ENCODE results near the gene PLAAT1.
A peak's percentile ranks its signal among the peaks of the same experiment; 100 is the strongest.

The PLAAT1 gene

GRCh38 chr3:193270451-193270850, 29.4 kb downstream of the PLAAT1 start:
- Histone ChIP-seq H3K4me3 (no peak overlapping the region; the same call in 1 of the 2 replicates), H3K9ac (ENCODE audit: insufficient read length) (no peak overlapping the region), H3K27ac (no peak overlapping the region), H3K9me3 (ENCODE audit: low read depth, low read length) (no peaks in the 10 kb centered on the region), H3K36me3 (ENCODE audit: insufficient read depth, low read length) (no peaks in the 10 kb centered on the region)
- DNase-seq (ENCODE audit: low read depth, low spot score), result no peak
- TF ChIP-seq POLR2AphosphoS5 (IDR thresholded peaks at IDR 0.05; ENCODE audit: borderline replicate concordance, low read depth, low read length) (no peak), FOXP2 (optimal IDR thresholded peaks at IDR 0.05; ENCODE audit: control extremely low read depth, extremely low read length, insufficient read depth) (no peak), EZH2 (IDR thresholded peaks at IDR 0.05) (no peak)

DNA sequence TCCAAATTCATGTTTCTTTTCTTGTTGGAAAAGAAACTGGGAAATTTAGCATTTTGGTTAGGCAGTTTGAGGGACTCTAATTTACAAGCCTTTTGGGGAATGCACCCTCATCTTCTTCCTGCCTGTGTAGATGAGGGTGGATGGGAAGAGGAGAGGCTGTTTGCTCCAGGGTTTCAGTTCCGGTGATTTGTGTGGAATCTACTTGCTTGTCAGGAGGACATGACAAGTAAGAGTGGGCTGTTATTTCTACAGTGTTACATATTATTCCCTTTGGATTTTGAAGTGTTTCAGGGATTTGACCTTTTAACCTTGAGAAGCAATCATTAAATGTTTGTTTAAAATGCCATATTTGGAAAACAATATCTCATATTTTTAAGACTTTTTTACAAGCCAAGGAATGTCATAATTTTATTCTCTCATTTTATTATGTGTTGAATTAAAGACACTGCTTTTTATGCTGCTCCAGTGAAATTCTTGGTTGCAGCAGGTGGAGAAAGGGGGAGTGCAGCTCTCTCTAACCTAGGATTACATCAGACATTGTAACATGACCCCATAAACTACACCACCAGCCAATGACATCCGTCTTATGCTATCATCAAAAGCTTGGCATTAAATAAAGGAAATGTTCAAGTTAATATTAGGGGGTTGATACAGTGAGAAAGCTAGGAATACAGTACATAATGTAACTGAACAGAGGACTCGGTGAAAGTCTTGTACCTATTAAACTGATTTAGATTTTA, 30.2 kb downstream of the PLAAT1 start:
- peak overlapping the region; percentile 42 for H3K4me3 ChIP-seq

DNA sequence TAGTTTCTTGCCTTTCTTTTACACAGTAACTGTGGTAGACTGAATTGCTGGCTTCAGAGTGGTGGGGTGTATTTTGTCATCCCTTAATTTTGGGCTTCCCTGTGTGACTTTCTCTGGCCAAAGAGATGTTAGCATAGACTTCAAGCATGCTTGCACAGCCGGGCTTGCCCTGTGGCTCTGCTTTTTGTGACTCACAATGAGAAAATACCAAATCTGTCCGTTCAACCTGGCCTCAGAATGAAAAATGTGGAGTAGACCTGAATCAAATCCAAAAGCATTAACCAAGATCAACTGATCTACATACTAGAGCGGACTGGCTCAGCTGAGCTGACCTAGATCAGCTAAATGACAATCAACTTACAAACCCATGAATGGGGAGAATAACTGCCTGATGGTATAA, 51.4 kb downstream of the PLAAT1 start:
- Histone ChIP-seq H3K4me3 (no peak overlapping the region), H3K36me3 (ENCODE audit: insufficient read depth, low read length) (no peaks in the 10 kb centered on the region)
- TF ChIP-seq POLR2AphosphoS5 (IDR thresholded peaks at IDR 0.05; ENCODE audit: borderline replicate concordance, low read depth, low read length) (no peak), EZH2 (IDR thresholded peaks at IDR 0.05) (no peak), FOXP2 (optimal IDR thresholded peaks at IDR 0.05; ENCODE audit: control extremely low read depth, extremely low read length, insufficient read depth) (no peak)

More for the DNA sequence above, 30.2 kb downstream of the PLAAT1 start:
- no peaks in the 10 kb centered on the region for H3K36me3 ChIP-seq (ENCODE audit: insufficient read depth, low read length)
- H3K27ac ChIP-seq, result peak overlapping the region; percentile 76
- TF ChIP-seq POLR2AphosphoS5 (IDR thresholded peaks at IDR 0.05; ENCODE audit: borderline replicate concordance, low read depth, low read length) (no peak), FOXP2 (optimal IDR thresholded peaks at IDR 0.05; ENCODE audit: control extremely low read depth, extremely low read length, insufficient read depth) (no peak), EZH2 (IDR thresholded peaks at IDR 0.05) (no peak)
- H3K9ac ChIP-seq (ENCODE audit: insufficient read length), result no peak overlapping the region
- DNase-seq (ENCODE audit: low read depth, low spot score), result peak; percentile 20
- H3K9me3 ChIP-seq (ENCODE audit: low read depth, low read length), result no peaks in the 10 kb centered on the region

DNA sequence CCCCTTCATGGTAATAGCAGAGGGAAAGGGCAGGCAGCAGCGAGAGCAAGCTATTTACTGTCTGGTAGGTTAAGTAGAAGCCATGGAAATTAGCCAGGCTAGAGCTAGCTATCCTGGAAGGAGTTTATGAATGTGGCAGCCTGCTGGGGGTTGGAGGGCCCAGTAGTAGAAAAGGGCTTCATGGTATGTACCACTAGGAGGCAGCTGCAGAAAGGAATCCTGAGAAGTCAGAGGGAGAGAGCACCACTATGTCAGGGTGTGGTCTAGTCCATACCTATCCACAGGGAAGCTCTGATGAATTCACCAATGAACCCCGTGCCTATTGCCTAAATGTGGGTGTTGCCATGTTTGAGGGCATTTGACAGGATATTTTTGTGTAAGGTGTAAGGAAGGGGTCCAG, 55.0 kb downstream of the PLAAT1 start:
- TF ChIP-seq EZH2 (IDR thresholded peaks at IDR 0.05) (no peak), FOXP2 (optimal IDR thresholded peaks at IDR 0.05; ENCODE audit: control extremely low read depth, extremely low read length, insufficient read depth) (no peak), POLR2AphosphoS5 (IDR thresholded peaks at IDR 0.05; ENCODE audit: borderline replicate concordance, low read depth, low read length) (no peak)
- Histone ChIP-seq H3K27ac (no peak overlapping the region), H3K9me3 (ENCODE audit: low read depth, low read length) (no peaks in the 10 kb centered on the region), H3K9ac (ENCODE audit: insufficient read length) (no peak overlapping the region), H3K36me3 (ENCODE audit: insufficient read depth, low read length) (no peaks in the 10 kb centered on the region), H3K4me3 (no peak overlapping the region)
- no peak for DNase-seq (ENCODE audit: low read depth, low spot score)

More for the DNA sequence above, 51.4 kb downstream of the PLAAT1 start:
- no peaks in the 10 kb centered on the region for H3K9me3 ChIP-seq (ENCODE audit: low read depth, low read length)
- no peak for DNase-seq (ENCODE audit: low read depth, low spot score)
- no peak overlapping the region for H3K9ac ChIP-seq (ENCODE audit: insufficient read length)
- H3K27ac ChIP-seq, result no peak overlapping the region

- TF ChIP-seq EZH2 (IDR thresholded peaks at IDR 0.05) (no peak), FOXP2 (optimal IDR thresholded peaks at IDR 0.05; ENCODE audit: control extremely low read depth, extremely low read length, insufficient read depth) (no peak), POLR2AphosphoS5 (IDR thresholded peaks at IDR 0.05; ENCODE audit: borderline replicate concordance, low read depth, low read length) (no peak)
- no peak for DNase-seq (ENCODE audit: low read depth, low spot score)
- no peak overlapping the region for H3K4me3 ChIP-seq
- H3K36me3 ChIP-seq (ENCODE audit: insufficient read depth, low read length), result no peaks in the 10 kb centered on the region
- H3K9me3 ChIP-seq (ENCODE audit: low read depth, low read length), result no peaks in the 10 kb centered on the region
- H3K27ac ChIP-seq, result no peak overlapping the region
- no peak overlapping the region for H3K9ac ChIP-seq (ENCODE audit: insufficient read length)
These were observed 56.4 kb downstream of the PLAAT1 start for GRCh38 chr3:193297421-193297820.

DNA sequence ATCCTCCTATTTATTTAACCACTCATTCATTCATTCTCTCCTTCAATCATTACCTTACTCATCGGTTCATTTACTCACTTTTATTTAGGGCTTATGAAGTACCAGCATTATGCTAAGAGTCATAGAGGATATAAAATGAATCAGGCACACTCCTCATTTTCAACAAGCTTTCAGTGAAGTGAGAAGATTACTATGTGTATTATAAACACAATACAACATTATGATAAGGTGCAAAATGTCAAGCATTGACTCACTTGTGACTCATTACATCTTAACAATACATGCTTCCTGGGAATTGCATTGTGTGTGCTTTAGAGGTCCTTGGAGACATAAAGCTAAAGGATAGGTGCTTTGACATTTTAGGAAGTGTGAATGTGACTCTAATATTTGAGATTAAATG, 60.4 kb downstream of the PLAAT1 start:
- H3K36me3 ChIP-seq (ENCODE audit: insufficient read depth, low read length), result no peaks in the 10 kb centered on the region
- H3K4me3 ChIP-seq, result no peak overlapping the region
- H3K9ac ChIP-seq (ENCODE audit: insufficient read length), result no peak overlapping the region
- TF ChIP-seq POLR2AphosphoS5 (IDR thresholded peaks at IDR 0.05; ENCODE audit: borderline replicate concordance, low read depth, low read length), result no peak
- TF ChIP-seq EZH2 (IDR thresholded peaks at IDR 0.05), result no peak
- no peak for TF ChIP-seq FOXP2 (optimal IDR thresholded peaks at IDR 0.05; ENCODE audit: control extremely low read depth, extremely low read length, insufficient read depth)
- no peak for DNase-seq (ENCODE audit: low read depth, low spot score)
- no peaks in the 10 kb centered on the region for H3K9me3 ChIP-seq (ENCODE audit: low read depth, low read length)
- H3K27ac ChIP-seq, result no peak overlapping the region

- no peak for DNase-seq (ENCODE audit: low read depth, low spot score)
- H3K36me3 ChIP-seq (ENCODE audit: insufficient read depth, low read length), result no peaks in the 10 kb centered on the region
- TF ChIP-seq EZH2 (IDR thresholded peaks at IDR 0.05) (no peak), POLR2AphosphoS5 (IDR thresholded peaks at IDR 0.05; ENCODE audit: borderline replicate concordance, low read depth, low read length) (no peak), FOXP2 (optimal IDR thresholded peaks at IDR 0.05; ENCODE audit: control extremely low read depth, extremely low read length, insufficient read depth) (no peak)
- H3K9me3 ChIP-seq (ENCODE audit: low read depth, low read length), result no peaks in the 10 kb centered on the region
- no peak overlapping the region for H3K9ac ChIP-seq (ENCODE audit: insufficient read length)
- H3K27ac ChIP-seq, result no peak overlapping the region
- no peak overlapping the region for H3K4me3 ChIP-seq
These were observed 64.3 kb downstream of the PLAAT1 start for GRCh38 chr3:193305356-193305755.

GRCh38 chr3:193310914-193311723, 70.1 kb downstream of the PLAAT1 start:
- Histone ChIP-seq H3K27ac (no peak overlapping the region), H3K9me3 (ENCODE audit: low read depth, low read length) (no peaks in the 10 kb centered on the region), H3K4me3 (no peak overlapping the region), H3K36me3 (ENCODE audit: insufficient read depth, low read length) (no peaks in the 10 kb centered on the region), H3K9ac (ENCODE audit: insufficient read length) (no peak overlapping the region)
- no peak for DNase-seq (ENCODE audit: low read depth, low spot score)
- no peak for TF ChIP-seq POLR2AphosphoS5 (IDR thresholded peaks at IDR 0.05; ENCODE audit: borderline replicate concordance, low read depth, low read length)
- TF ChIP-seq FOXP2 (optimal IDR thresholded peaks at IDR 0.05; ENCODE audit: control extremely low read depth, extremely low read length, insufficient read depth), result no peak
- no peak for TF ChIP-seq EZH2 (IDR thresholded peaks at IDR 0.05)
